ENCODE results near the gene ZYX.

Gene ZYX

GRCh38 chr7:143363016-143363937, 17.9 kb upstream of the ZYX start:
- DNase-seq, result no peak

GRCh38 chr7:143367972-143368371, 13.2 kb upstream of the ZYX start:
- peak in 1 of 2 experiments; percentile 22 for DNase-seq

DNA sequence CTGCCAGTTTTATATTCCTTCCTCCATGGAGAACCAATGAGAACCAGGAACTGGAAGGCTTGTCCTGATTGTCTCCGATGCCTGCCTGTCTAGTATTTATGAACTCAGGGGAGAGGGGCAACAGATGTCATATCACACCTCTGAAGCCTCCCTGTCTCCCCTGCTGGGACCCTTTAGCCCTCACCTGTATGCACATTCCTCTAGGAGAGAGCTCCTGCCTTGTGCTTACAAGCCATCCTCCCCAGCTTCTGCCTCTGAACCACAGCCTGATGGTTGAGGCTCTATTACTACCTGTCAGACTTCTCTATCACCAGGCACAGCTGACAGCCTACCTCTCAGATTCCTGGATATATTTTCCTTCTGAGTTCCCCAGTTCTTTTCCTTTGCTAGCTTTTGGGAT, 12.8 kb upstream of the ZYX start:
- DNase-seq, result no peak

GRCh38 chr7:143369678-143370651, 11.2 kb upstream of the ZYX start:
- DNase-seq, result no peak

DNA sequence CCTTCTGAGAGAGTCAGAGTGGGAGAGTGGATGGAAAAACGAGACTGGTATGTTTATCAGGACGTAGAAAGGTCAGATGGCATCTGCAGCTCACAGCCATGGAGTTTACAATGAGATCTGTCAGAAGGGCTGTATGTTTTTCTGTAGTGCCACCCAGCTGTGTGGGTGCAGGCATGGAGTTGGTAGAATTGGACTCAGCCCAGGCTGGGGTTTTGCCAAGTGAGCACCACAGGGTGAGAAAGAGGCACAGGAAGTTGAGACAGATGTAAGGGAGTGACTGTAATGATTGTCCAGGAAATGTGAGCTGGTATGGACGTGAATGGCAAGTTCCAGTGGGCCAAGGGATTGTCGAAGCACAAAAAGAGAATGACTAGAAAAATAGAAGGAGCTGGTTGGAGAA, 9.1 kb upstream of the ZYX start:
- DNase-seq, result peak; percentile 73 to 87

GRCh38 chr7:143373255-143373794, 7.8 kb upstream of the ZYX start:
- DNase-seq, result no peak

- no peak for DNase-seq
Measured at GRCh38 chr7:143374561-143374960, 6.6 kb upstream of the ZYX start.

GRCh38 chr7:143375298-143376034, 5.7 kb upstream of the ZYX start:
- no peak for DNase-seq

DNA sequence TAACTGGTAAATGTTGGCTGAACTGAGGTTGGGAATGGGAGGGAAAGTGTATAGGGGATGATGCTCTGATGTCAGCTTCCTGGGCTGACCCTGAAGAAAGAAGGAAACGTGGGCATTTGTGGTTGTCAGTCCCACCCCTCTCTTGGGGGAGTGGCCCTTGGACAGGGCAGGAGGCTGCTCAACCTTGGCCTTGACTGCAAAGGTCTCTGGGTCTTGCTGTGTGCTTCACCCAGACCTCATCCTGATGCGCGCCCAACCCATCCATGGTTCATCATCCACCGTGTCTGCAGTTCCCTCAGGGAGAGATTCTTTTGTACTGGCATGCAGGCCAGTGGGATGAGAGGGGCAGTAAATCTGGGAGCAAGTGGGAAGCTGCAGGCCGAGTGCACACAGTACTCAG, 4.7 kb upstream of the ZYX start:
- DNase-seq, result no peak

- no peak for DNase-seq
Measured at GRCh38 chr7:143379611-143380259, 1.4 kb upstream of the ZYX start.

- DNase-seq, result peak; percentile 75 to 76
Measured at GRCh38 chr7:143380260-143380645, 892 bp upstream of the ZYX start.

GRCh38 chr7:143381427-143382125, 431 bp downstream of the ZYX start:
- peak; percentile 64 to 66 for DNase-seq

DNA sequence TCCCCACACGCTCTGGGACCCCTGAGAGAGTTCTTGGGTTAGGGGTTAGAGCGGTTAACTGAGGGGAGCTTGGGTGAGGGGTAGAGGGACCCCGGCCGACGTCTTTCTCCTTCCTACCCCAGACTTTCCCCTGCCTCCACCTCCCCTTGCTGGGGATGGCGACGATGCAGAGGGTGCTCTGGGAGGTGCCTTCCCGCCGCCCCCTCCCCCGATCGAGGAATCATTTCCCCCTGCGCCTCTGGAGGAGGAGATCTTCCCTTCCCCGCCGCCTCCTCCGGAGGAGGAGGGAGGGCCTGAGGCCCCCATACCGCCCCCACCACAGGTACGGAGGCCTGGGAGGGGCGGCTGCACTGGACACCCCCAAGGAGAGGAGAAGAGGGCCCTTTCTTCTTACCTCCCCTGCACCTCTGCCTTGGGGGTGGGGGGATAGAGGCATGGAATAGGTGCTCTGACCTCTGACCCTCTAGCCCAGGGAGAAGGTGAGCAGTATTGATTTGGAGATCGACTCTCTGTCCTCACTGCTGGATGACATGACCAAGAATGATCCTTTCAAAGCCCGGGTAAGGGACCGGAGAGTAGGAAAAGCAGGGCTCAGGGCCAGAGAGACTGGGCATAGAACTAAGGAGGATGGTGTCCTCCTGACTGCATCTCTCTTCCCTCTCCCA, 1.1 kb downstream of the ZYX start:
- DNase-seq, result no peak

DNA sequence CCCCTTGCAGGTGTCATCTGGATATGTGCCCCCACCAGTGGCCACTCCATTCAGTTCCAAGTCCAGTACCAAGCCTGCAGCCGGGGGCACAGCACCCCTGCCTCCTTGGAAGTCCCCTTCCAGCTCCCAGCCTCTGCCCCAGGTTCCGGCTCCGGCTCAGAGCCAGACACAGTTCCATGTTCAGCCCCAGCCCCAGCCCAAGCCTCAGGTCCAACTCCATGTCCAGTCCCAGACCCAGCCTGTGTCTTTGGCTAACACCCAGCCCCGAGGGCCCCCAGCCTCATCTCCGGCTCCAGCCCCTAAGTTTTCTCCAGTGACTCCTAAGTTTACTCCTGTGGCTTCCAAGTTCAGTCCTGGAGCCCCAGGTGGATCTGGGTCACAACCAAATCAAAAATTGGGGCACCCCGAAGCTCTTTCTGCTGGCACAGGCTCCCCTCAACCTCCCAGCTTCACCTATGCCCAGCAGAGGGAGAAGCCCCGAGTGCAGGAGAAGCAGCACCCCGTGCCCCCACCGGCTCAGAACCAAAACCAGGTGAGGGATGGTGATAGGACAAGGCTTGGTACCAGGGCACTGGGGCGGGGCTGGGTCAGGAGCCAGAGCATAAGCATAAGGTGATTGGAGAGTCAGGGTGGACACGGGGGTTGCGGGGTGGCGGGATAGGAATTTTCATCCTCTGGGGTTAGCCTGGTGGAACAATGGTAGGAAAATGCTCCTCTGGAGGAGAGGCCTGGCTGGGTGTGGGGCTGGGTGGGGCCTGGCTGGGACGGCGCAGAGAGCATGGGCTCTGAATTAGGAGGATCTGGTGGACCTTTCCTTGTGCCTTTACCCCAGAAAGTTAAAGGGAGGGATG, 1.9 kb downstream of the ZYX start:
- DNase-seq, result no peak

DNA sequence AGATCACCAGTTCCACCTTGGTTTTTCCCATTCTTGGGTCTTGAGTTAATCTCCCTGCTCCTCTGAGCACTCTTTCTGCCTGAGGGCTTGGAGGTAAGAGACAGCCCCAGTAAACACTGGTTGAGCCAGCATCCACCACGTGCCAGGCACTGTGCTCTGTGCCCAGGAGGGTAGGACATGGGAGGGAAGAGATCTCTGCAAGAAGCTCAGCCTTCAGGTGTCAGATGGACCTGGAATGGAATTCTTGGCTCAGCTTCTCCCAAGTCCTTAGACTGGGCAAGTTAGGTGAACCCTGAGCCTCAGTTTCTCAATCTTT, 2.5 kb downstream of the ZYX start:
- no peak for DNase-seq

- no peak for DNase-seq
Measured at GRCh38 chr7:143384148-143384547, 3.0 kb downstream of the ZYX start.

- no peak for DNase-seq
Measured at GRCh38 chr7:143384661-143385631, 3.8 kb downstream of the ZYX start.

GRCh38 chr7:143385891-143386781, 5.0 kb downstream of the ZYX start:
- no peak for DNase-seq

Measured in NCI-H2081 (cell line).